NCI-H460 (cell line): ENCODE measurements around the gene RPL27A. TPM values are rescaled to one million over a fixed set of nuclear protein-coding genes. Genes with fewer than 3 reads are reported as not detected.
"Not testable (repeated sequence)": the region's sequence is repeated elsewhere in the genome, so short reads cannot be mapped to it uniquely, and the experiment has no call there.

Source experiments
- DNase-seq: peaks from one replicate; pipeline ENCODE4 v3.0.0-alpha.2; 2016; ENCODE audit warnings: low read depth; ENCODE audit errors: extremely low read depth
- polyA plus RNA-seq: library from polyadenylated mRNA; depleted of rRNA; stranded (reverse); fragments of >200 nt; gene quantifications from 2 replicates; pipeline ENCODE4 v1.2.3, GENCODE V29; 2014; cell fraction: nucleus; rRNA removed
- total RNA-seq: library from RNA; depleted of rRNA; stranded (reverse); fragments of >200 nt; shearing (Covaris generic); gene quantifications from 2 replicates; pipeline ENCODE4 v1.2.3, GENCODE V29; 2014; rRNA removed

Gene RPL27A
- 1,279 and 1,369 TPM in 2 replicates for total RNA-seq
- 5,019 and 5,398 TPM in 2 replicates for polyA plus RNA-seq

- DNase-seq = peak; percentile 94
Measured at GRCh38 chr11:8682303-8683114, at the start of gene RPL27A, which contains the start of gene TRIM66. TSS of gene RPL27A (plus strand) at chr11:8682792. CDS start at chr11:8682814, 22 bp downstream. TSS of gene TRIM66 (minus strand) at chr11:8682665. CDS start at chr11:8672274, 10,391 bp downstream.

- DNase-seq = no peak
Measured at GRCh38 chr11:8634498-8634897, 48.1 kb upstream of the RPL27A start.

GRCh38 chr11:8636127-8636526, 46.5 kb upstream of the RPL27A start:
- DNase-seq = no peak

GRCh38 chr11:8638300-8638699, 44.3 kb upstream of the RPL27A start:
- DNase-seq = no peak

GRCh38 chr11:8639655-8640054, 42.9 kb upstream of the RPL27A start:
- no peak for DNase-seq

GRCh38 chr11:8640267-8640906, 42.2 kb upstream of the RPL27A start:
- DNase-seq = no peak

GRCh38 chr11:8641332-8641731, 41.3 kb upstream of the RPL27A start:
- no peak for DNase-seq

GRCh38 chr11:8642196-8642841, 40.3 kb upstream of the RPL27A start:
- DNase-seq = no peak

- DNase-seq = no peak
Measured at GRCh38 chr11:8646873-8647272, 35.7 kb upstream of the RPL27A start.

- no peak for DNase-seq
Measured at GRCh38 chr11:8649361-8649760, 33.2 kb upstream of the RPL27A start.

GRCh38 chr11:8650401-8650990, 32.1 kb upstream of the RPL27A start:
- no peak for DNase-seq

- DNase-seq = no peak
Measured at GRCh38 chr11:8652140-8652539, 30.5 kb upstream of the RPL27A start.

GRCh38 chr11:8654503-8654902, 28.1 kb upstream of the RPL27A start:
- DNase-seq = no peak

- DNase-seq = no peak
Measured at GRCh38 chr11:8656291-8656690, 26.3 kb upstream of the RPL27A start.

- no peak for DNase-seq
Measured at GRCh38 chr11:8658321-8659057, 24.1 kb upstream of the RPL27A start.

GRCh38 chr11:8661001-8661795, 21.4 kb upstream of the RPL27A start:
- no peak for DNase-seq

- no peak for DNase-seq
Measured at GRCh38 chr11:8665222-8665621, 17.4 kb upstream of the RPL27A start.

GRCh38 chr11:8670081-8670480, 12.5 kb upstream of the RPL27A start:
- not testable (repeated sequence) for DNase-seq

- DNase-seq = no peak
Measured at GRCh38 chr11:8671193-8671612, 11.4 kb upstream of the RPL27A start.
